ENCODE results near the gene MEGF10.

DNA sequence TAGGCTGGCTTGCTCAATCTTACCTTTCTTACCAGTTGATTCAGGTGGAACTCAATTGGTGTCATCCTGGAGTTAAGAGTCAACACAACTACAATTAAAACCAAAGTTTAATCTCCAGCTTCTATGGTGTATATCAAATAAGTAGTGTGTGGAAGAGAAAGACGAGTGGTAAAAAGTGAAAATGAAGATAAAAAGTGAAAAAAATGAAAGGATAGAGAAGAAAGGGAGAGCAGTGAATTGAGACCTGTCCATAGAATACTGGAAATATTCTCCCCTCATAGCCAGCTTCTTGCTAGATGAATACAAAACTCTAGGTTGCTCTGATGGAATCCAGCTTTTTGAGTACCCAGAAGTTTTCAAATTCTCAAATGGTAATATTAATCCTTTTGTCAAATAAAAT lies 76.4 kb downstream of the MEGF10 start:
- TF ChIP-seq, protein P1, sequence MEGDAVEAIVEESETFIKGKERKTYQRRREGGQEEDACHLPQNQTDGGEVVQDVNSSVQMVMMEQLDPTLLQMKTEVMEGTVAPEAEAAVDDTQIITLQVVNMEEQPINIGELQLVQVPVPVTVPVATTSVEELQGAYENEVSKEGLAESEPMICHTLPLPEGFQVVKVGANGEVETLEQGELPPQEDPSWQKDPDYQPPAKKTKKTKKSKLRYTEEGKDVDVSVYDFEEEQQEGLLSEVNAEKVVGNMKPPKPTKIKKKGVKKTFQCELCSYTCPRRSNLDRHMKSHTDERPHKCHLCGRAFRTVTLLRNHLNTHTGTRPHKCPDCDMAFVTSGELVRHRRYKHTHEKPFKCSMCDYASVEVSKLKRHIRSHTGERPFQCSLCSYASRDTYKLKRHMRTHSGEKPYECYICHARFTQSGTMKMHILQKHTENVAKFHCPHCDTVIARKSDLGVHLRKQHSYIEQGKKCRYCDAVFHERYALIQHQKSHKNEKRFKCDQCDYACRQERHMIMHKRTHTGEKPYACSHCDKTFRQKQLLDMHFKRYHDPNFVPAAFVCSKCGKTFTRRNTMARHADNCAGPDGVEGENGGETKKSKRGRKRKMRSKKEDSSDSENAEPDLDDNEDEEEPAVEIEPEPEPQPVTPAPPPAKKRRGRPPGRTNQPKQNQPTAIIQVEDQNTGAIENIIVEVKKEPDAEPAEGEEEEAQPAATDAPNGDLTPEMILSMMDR (IDR thresholded peaks at IDR 0.05) = no peak
- TF ChIP-seq EP300 (IDR thresholded peaks at IDR 0.05) = no peak
- no peak for TF ChIP-seq POLR2AphosphoS5 (IDR thresholded peaks at IDR 0.05)
